Measurements from ENCODE around the gene PCDHGA1.

The PCDHGA1 gene

GRCh38 chr5:141516672-141517025 lies 186.3 kb downstream of the PCDHGA1 start:
- no peak for DNase-seq

GRCh38 chr5:141517312-141517711 lies 187.0 kb downstream of the PCDHGA1 start:
- peak; percentile 31 for DNase-seq

DNA sequence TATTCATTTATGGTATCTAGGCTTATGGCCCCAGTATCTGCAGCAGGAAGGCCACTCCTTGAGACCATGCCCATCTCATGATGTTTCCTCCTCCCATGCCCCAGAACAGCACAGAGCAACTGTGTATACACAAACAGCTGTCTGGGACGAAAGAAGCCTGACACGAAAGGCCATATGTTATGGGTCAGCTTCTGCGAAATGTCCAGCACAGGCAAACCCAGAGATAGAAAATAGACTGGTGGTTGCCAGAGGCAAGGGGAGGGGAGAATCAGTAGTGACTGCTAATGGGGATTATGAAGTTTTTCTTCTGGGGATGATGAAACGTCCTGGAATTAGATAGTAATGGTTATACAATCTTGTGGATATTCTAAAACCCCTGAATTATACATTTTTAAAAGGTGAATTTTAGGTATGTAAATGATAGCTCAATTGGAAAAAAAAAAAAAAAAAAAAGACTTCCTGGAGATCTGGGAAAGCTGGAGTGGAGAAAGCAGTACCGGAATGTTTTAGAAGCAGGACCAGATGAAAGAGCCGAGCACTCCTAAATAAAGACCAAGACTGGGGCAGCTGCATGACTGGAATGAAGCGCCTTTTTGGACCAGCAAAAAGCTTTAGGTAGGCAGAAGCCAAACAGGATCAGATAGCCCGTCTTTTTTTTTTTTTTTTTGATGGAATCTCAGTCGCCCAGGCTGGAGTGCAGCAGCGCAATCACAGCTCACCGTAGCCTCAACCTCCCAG lies 187.7 kb downstream of the PCDHGA1 start:
- DNase-seq = no peak

DNA sequence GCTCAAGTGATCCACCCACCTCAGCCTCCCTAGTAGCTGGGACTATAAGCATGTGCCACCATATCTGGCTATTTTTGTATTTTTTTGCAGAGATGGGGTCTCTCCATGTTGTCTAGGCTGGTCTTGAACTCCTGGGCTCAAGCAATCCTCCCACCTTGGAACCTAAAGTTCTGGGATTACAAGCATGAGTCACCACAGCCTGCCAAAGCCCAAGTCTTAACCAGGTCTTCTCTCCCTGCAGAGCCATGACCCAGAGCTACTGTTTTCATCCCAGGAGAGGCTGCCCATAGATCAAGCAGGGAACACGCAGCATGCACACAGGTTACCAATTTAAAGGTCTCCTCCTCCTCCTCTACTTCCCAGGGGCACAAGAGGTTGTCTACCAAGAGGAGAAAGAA lies 188.3 kb downstream of the PCDHGA1 start:
- DNase-seq = no peak

DNA sequence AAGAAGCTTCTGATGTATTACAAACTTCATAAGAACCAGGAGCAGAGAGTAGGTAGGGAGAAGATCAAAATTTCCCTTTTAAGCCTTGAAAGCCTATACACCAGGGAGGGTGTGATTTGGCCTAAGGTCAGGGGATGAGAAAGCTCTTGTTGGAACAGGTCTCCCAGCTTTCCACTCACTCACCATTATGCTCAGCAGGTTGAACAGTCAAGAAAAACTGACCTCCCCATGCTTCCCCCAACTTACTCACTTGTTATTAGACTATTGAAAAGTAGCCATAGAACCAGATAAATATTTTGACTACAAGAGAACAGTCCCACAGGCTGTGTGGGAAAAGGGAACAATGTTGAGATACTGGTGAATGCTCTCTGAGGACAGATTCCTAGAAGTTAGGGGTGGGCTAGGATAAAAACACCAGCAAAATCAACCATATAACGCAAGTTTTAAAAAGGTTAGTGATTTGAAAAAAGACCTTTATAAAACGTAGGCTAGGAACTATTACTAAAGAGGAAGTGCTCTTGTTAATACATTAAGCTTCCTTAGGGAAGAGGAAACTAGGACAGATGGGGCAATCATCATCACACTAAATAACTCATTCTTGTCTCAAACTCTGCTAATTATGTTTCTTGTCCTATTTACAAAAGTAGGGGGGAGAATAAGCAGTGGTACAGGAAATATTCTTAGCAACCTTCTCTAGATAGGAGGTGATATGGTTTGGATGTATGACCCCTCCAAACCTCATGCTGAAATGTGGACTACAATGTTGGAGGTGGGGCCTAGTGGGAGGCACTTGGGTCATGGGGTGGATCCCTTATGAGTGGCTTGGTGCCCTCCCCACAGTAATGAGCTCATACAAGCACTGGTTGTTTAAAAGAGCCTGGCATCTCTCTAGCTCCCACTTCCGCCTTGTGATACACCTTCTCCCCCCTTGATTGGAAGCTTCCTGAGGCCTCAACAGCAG lies 189.6 kb downstream of the PCDHGA1 start:
- peak; percentile 74 for DNase-seq

- DNase-seq = peak; percentile 92
Measured at GRCh38 chr5:141521244-141521781, 191.0 kb downstream of the PCDHGA1 start.

DNA sequence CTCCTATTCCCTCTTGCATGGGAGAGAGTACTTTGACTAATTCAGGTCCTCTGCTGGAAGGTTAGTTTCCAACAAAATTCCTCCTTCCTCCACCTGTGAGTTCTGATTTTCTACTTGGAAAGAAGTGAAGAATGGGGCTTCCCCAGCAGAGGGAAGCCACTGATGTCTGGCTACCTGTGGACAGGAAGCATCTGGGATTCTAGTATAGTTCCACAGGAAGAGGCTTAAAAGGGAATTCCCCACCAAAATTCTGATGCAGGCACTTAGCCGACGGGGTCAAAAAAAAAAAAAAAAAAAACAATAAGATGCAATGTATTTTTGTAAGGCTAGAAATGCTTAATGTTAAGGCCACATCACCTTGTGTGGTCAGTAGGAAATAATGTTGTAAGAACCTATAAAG lies 192.0 kb downstream of the PCDHGA1 start:
- DNase-seq = no peak

DNA sequence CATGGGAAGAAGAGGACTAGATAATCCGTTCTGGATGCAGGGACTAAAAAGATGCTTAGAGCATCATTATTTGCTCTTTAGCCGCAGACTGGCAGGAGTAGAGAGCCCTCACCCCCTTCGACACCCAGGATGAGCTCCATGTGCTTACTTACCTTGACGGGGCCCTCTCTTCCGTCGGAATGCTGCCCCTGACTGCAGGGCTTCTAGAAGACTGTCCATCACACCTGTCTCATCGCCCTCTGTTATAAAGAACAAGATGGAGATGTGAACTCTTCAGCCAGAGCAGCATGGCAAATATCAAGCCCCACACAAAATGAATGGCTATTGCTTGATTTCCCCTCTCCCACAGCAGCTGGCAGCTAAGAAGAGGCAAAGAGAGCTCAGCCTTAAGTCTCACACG lies 193.7 kb downstream of the PCDHGA1 start:
- no peak for DNase-seq

GRCh38 chr5:141524604-141525597 lies 194.6 kb downstream of the PCDHGA1 start:
- peak; percentile 88 for DNase-seq

DNA sequence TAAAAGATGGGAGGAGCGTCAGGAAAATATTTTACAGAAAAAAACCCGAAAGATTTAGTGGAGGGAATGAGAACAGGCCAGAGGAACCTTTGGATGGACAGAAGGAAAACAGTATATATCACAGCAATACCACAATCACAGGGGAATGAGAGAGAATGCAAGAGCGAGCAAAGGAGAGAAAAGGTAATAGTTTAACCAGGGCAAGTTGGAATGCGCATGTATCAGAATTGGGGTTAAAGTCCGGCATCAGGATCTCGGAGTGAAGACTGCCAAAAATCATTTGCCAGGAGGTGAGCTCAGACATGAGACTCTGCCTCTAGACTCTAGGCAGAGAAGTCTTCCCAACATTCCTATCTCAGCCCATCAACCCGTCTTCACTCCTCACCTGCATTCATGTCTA lies 195.3 kb downstream of the PCDHGA1 start:
- no peak for DNase-seq

DNA sequence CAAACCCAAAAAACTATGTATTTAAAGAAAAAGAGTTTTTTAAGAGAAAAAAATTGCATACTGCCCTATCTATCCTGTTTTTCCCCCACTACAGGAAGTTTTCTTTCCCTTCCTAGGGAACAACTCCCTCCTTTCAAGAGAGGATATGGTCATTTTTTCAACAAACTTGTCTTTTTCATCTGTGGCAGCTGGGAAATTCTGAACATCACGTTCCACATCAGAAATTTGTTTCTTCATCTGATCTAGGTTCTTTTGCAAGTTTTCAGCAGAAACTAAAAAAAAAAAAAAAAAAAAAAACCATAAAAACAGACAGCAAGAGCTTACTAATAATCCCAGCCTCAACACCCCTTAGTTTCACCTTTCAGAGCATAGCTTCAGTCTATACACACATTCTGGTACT lies 197.1 kb downstream of the PCDHGA1 start:
- no peak for DNase-seq

GRCh38 chr5:141528291-141528984 lies 198.1 kb downstream of the PCDHGA1 start:
- no peak for DNase-seq

DNA sequence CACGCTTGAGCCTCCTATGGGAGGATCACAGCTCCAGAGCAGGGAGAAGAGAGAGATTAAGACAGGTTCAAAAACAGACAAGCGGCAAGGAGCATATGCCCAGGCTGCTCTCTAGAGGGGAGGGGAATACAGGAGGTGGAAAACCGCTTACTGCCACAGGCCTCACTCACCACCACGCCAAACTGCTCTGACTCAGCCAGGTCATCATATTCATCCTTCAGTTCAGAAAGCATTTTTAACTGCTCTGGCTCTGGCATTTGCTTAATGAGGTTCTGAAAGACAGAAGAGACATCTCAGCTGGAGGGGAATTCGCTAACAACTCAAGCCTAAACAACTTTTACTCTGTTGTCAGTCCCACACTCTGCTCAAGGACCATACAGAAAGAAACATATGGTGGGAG lies 198.7 kb downstream of the PCDHGA1 start:
- no peak for DNase-seq

GRCh38 chr5:141529873-141530272 lies 199.6 kb downstream of the PCDHGA1 start:
- no peak for DNase-seq

GRCh38 chr5:141532726-141533125 lies 202.4 kb downstream of the PCDHGA1 start:
- no peak for DNase-seq

- no peak for DNase-seq
Measured at GRCh38 chr5:141533897-141534296, 203.6 kb downstream of the PCDHGA1 start.

GRCh38 chr5:141534492-141535213 lies 204.3 kb downstream of the PCDHGA1 start:
- no peak for DNase-seq

GRCh38 chr5:141543053-141543452 lies 212.7 kb downstream of the PCDHGA1 start:
- no peak for DNase-seq

GRCh38 chr5:141547488-141547887 lies 217.2 kb downstream of the PCDHGA1 start:
- DNase-seq = no peak

DNA sequence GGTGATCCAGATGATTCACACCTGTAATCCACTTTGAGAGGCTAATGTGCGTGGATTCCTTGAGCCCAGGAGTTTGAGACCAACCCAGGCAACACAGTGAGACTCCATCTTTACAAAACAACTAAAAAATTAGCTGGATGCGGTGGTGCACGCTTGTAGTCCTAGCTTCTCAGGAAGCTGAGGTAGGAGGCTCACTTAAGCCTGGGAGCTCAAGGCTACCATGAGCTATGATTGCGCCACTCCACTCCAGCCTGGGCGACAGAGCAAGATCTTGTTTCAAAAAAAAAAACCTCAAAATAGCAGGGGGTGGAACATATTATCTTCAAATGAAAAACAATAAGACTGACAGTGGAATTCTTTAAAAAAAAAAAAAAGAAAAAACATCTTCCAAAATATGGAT lies 217.6 kb downstream of the PCDHGA1 start:
- DNase-seq = no peak

- DNase-seq = peak; percentile 54
Measured at GRCh38 chr5:141557681-141558136, 227.4 kb downstream of the PCDHGA1 start.

All from inflammatory macrophage treated with lipopolysaccharide for 4 hours (primary cell).